Spleen (tissue), 11 donors: ENCODE results near the gene MOV10. TPM values are rescaled to one million over a fixed set of nuclear protein-coding genes. Genes with fewer than 3 reads are reported as not detected.

Experiments
- DNase-seq: peaks from one replicate; pipeline ENCODE4 v3.0.0-alpha.2; 2020
- H3K27ac ChIP-seq, 8 donors: fragments of 200-600 bp; sonication (generic) in 7 of 8; 1 replicate in 4 of 8; 2 replicates in 4 of 8; pipeline versions ENCODE4 v1.5.0 to v1.8.0; 2016 to 2021; ENCODE audit warnings: inconsistent platforms in 4 of 8, mild to moderate bottlenecking in 4 of 8, moderate library complexity in 1 of 8
- H3K27me3 ChIP-seq, 7 donors: fragments of 200-600 bp; sonication (generic) in 6 of 7; replicated peaks in 1 of 7; 1 replicate in 4 of 7; 2 replicates in 3 of 7; pipeline versions ENCODE4 v1.5.0 to v1.8.0; 2016 to 2021; ENCODE audit warnings: inconsistent platforms in 3 of 7, mild to moderate bottlenecking in 1 of 7
- H3K36me3 ChIP-seq, 6 donors: fragments of 200-600 bp; sonication (generic) in 5 of 6; 1 replicate in 4 of 6; 2 replicates in 2 of 6; pipeline versions ENCODE4 v1.5.0 to v1.8.0; 2016 to 2021; ENCODE audit warnings: inconsistent platforms in 2 of 6
- H3K4me1 ChIP-seq, 6 donors: fragments of 200-600 bp; sonication (generic) in 5 of 6; 1 replicate in 3 of 6; 2 replicates in 3 of 6; pipeline versions ENCODE4 v1.5.0 to v1.8.0; 2016 to 2021; ENCODE audit warnings: inconsistent platforms in 3 of 6
- H3K4me3 ChIP-seq, 8 donors: fragments of 200-600 bp; sonication (generic) in 7 of 8; 1 replicate in 4 of 8; 2 replicates in 4 of 8; pipeline versions ENCODE4 v1.5.0 to v1.8.0; 2016 to 2021; ENCODE audit warnings: inconsistent platforms in 4 of 8, mild to moderate bottlenecking in 4 of 8, moderate library complexity in 2 of 8
- H3K9me3 ChIP-seq, 8 donors: fragments of 200-600 bp; sonication (generic) in 7 of 8; 1 replicate in 4 of 8; 2 replicates in 4 of 8; pipeline versions ENCODE4 v1.5.0 to v1.8.0; 2016 to 2021; ENCODE audit warnings: inconsistent platforms in 4 of 8
- CTCF ChIP-seq, 11 experiments: fragments of 200-600 bp in 7 of 11; fragments of 450-650 bp in 4 of 11; sonication (generic) in 4 of 11; IDR thresholded peaks in 8 of 11; conservative IDR thresholded peaks in 3 of 11; 1 replicate in 7 of 11; 2 replicates in 4 of 11; pipeline versions ENCODE4 v1.4.0 to v1.8.0; 2016 to 2021; ENCODE audit warnings: antibody characterized with exemption in 11 of 11, inconsistent platforms in 4 of 11, mild to moderate bottlenecking in 1 of 11
- POLR2A ChIP-seq, 3 donors: fragments of 450-650 bp; IDR thresholded peaks; one replicate each; pipeline ENCODE4 v1.5.1; 2017; ENCODE audit warnings: antibody characterized with exemption in 3 of 3, mild to moderate bottlenecking in 1 of 3
- POLR2AphosphoS5 ChIP-seq, 3 donors: sonication (generic); formaldehyde crosslinking; IDR thresholded peaks; one replicate each; pipeline ENCODE4 v1.5.1; 2017; ENCODE audit warnings: antibody characterized with exemption in 3 of 3
- WGBS, 5 donors: extraction: QIAGEN DNeasy Blood & Tissue Kit in 3 of 5; methylation state at CpG; one replicate each; pipeline versions ENCODE4 v1.1.5 to v1.1.7; 2013 to 2018; 5-methylcytosine and 5-hydroxymethylcytosine counted together
- intact Hi-C: fragments of 100-400 bp; cut with DNase I; formaldehyde crosslinking; loops from one replicate; pipeline ENCODE4 v1.15.0; 2023; ENCODE audit warnings: low total_unique reads
- polyA plus RNA-seq, 3 donors: library from polyadenylated mRNA; stranded (reverse); fragments of 200-250 nt; gene quantifications; one replicate each; pipeline ENCODE4 v1.2.1, GENCODE V29; 2013
- total RNA-seq, 7 donors: library from RNA; depleted of rRNA in 3 of 7; stranded (reverse); fragments of >200 nt in 3 of 7; fragmentation: NEBNext Ultra II Directional in 4 of 7; extraction: Animal tissue kit (Norgen Biotek cat#: 25700) in 4 of 7; gene quantifications; one replicate each; pipeline versions ENCODE4 v1.1.0 to v1.2.1, GENCODE V29; 2016 to 2021
- donor health status: healthy with polysubstance abuse.
- donor health status: DM: no; HTN: no; CAD: no; lungs with moderate emphysema.
- donor health status: DM: no; HTN: no; CAD: no.
- donor health status: Bipolar disorder and iron deficiency.
- donor health status: healthy.
- donor health status: DM: no; HTN: no; CAD: no.
- donor health status: DM: yes; HTN: yes; CAD: no.

MOV10 gene
- total and polyA plus RNA-seq, 10 donors: 23.5 to 92.3 (median 59.0) TPM

- Histone ChIP-seq H3K9me3 (no peaks in the 10 kb centered on the region), H3K27me3 (peaks cover 0 to 30% (median 0%) of the 10 kb centered on the region in 7 donors), H3K36me3 (no peaks in the 10 kb centered on the region), H3K4me1 (peaks cover 13 to 54% (median 37%) of the 10 kb centered on the region in 6 donors), H3K4me3 (peak overlapping the region; percentile 42 to 76 (median 61)), H3K27ac (peak overlapping the region; percentile 5 to 78 (median 72))
- intact Hi-C loops: loop anchor here (5.0 kb wide), 1 partner anchor 86 kb away; no protein-coding TSS in a partner anchor
- WGBS, 5 donors: 15 to 19% (median 17%) methylated on average over 12 to 13 of the region's 13 CpGs
- peak; percentile 94 for DNase-seq
- TF ChIP-seq POLR2AphosphoS5 (IDR thresholded peaks at IDR 0.05) (peak in 2 of 3 donors; percentile 14 to 53), POLR2A (IDR thresholded peaks at IDR 0.05) (no peak), CTCF (IDR thresholded peaks at IDR 0.05 in 8 of 11, conservative IDR thresholded peaks at IDR 0.05 in 3 of 11) (peak; percentile 88 to 97 (median 95))
Observed at GRCh38 chr1:112716133-112716720, 41.8 kb downstream of the MOV10 start.

GRCh38 chr1:112717263-112717873, 42.9 kb downstream of the MOV10 start:
- Histone ChIP-seq H3K9me3 (no peaks in the 10 kb centered on the region), H3K36me3 (no peaks in the 10 kb centered on the region), H3K4me1 (peaks cover 13 to 58% (median 39%) of the 10 kb centered on the region in 6 donors), H3K27ac (no peak overlapping the region), H3K27me3 (peaks cover 0 to 36% (median under 1%) of the 10 kb centered on the region in 7 donors), H3K4me3 (no peak overlapping the region)
- intact Hi-C loops: loop anchor here (5.0 kb wide), 1 partner anchor 85 kb away; no protein-coding TSS in a partner anchor
- TF ChIP-seq CTCF (IDR thresholded peaks at IDR 0.05 in 8 of 11, conservative IDR thresholded peaks at IDR 0.05 in 3 of 11): peak in 1 of 11 experiments; percentile 17
- no peak for TF ChIP-seq POLR2A (IDR thresholded peaks at IDR 0.05)
- 60 to 86% (median 72%) methylated on average over 2 of the region's 2 CpGs for WGBS, 5 donors
- DNase-seq: no peak

- peak overlapping the region in 3 of 8 donors; percentile 6 to 59 (median 29) for H3K4me3 ChIP-seq
- WGBS, 5 donors: 19 to 56% (median 23%) methylated on average over 10 to 44 of the region's 44 CpGs
- intact Hi-C loops: loop anchor here (5.0 kb wide), 1 partner anchor 83 kb away; no protein-coding TSS in a partner anchor
Observed at GRCh38 chr1:112718691-112719418, 44.4 kb downstream of the MOV10 start.

More at GRCh38 chr1:112718691-112719418, 44.4 kb downstream of the MOV10 start:
- Histone ChIP-seq H3K9me3 (no peaks in the 10 kb centered on the region), H3K27ac (no peak overlapping the region), H3K36me3 (no peaks in the 10 kb centered on the region), H3K4me1 (peaks cover 17 to 63% (median 45%) of the 10 kb centered on the region in 6 donors), H3K27me3 (peaks cover 0 to 51% (median 7%) of the 10 kb centered on the region in 7 donors)
- peak in 2 of 3 donors; percentile 52 to 69 for TF ChIP-seq POLR2AphosphoS5 (IDR thresholded peaks at IDR 0.05)
- TF ChIP-seq POLR2A (IDR thresholded peaks at IDR 0.05): no peak
- peak; percentile 40 to 93 (median 79) for TF ChIP-seq CTCF (IDR thresholded peaks at IDR 0.05 in 8 of 11, conservative IDR thresholded peaks at IDR 0.05 in 3 of 11)
- DNase-seq: peak; percentile 96
